H9 (cell line): Measurements from ENCODE around the gene PARD6B. TPM values are rescaled to one million over a fixed set of nuclear protein-coding genes. Genes with fewer than 3 reads are reported as not detected.

Experiments used
- DNase-seq: peaks from one replicate; pipeline ENCODE4 v3.0.0-alpha.2; 2017
- H2AFZ ChIP-seq: one replicate; pipeline ENCODE4 v1.6.1; 2013; ENCODE audit warnings: mild to moderate bottlenecking, low read length, control low read depth, moderate library complexity
- H2AK5ac ChIP-seq: 2 replicates; pipeline ENCODE4 v1.6.1; 2013; ENCODE audit warnings: low read length, control low read depth, mixed read lengths; ENCODE audit not compliant: insufficient read length
- H2BK120ac ChIP-seq: one replicate; pipeline ENCODE4 v1.6.1; 2013; ENCODE audit warnings: low read depth, mild to moderate bottlenecking, low read length, control low read depth, inconsistent platforms; ENCODE audit not compliant: poor library complexity, severe bottlenecking
- H2BK12ac ChIP-seq: 2 replicates; pipeline ENCODE4 v1.6.1; 2013; ENCODE audit warnings: low read length, control low read depth, mixed read lengths, low read depth; ENCODE audit not compliant: insufficient read length
- H2BK15ac ChIP-seq: 2 replicates; pipeline ENCODE4 v1.6.1; 2013; ENCODE audit warnings: low read depth, low read length, control low read depth
- H2BK20ac ChIP-seq: one replicate; pipeline ENCODE4 v1.6.1; 2013; ENCODE audit warnings: low read depth, mild to moderate bottlenecking, low read length, control low read depth, inconsistent platforms; ENCODE audit not compliant: poor library complexity, severe bottlenecking
- H2BK5ac ChIP-seq: 2 replicates; pipeline ENCODE4 v1.6.1; 2013; ENCODE audit warnings: low read length, control low read depth, mixed read lengths; ENCODE audit not compliant: insufficient read length
- H3K14ac ChIP-seq: 2 replicates; pipeline ENCODE4 v1.6.1; 2013; ENCODE audit warnings: low read length, control low read depth; ENCODE audit not compliant: insufficient read depth
- H3K18ac ChIP-seq: 2 replicates; pipeline ENCODE4 v1.6.1; 2013; ENCODE audit warnings: low read depth, mild to moderate bottlenecking, mixed read lengths, low read length, control low read depth; ENCODE audit not compliant: insufficient read length
- H3K23ac ChIP-seq: 2 replicates; pipeline ENCODE4 v1.6.1; 2013; ENCODE audit warnings: low read length, control low read depth, mixed read lengths, low read depth; ENCODE audit not compliant: insufficient read length
- H3K23me2 ChIP-seq: 2 replicates; pipeline ENCODE4 v1.6.1; 2013; ENCODE audit warnings: low read depth, mild to moderate bottlenecking, mixed read lengths, low read length, control low read depth; ENCODE audit not compliant: insufficient read length, poor library complexity, severe bottlenecking
- H3K27ac ChIP-seq: 2 replicates; pipeline ENCODE4 v1.5.1; 2013; ENCODE audit warnings: low read length, control low read depth, mixed read lengths, low read depth; ENCODE audit not compliant: insufficient read length
- H3K27me3 ChIP-seq: 2 replicates; pipeline ENCODE4 v1.6.1; 2013; ENCODE audit warnings: low read length, control low read depth, inconsistent platforms; ENCODE audit not compliant: insufficient read depth
- H3K4ac ChIP-seq: 2 replicates; pipeline ENCODE4 v1.6.1; 2013; ENCODE audit warnings: low read depth, mild to moderate bottlenecking, control low read depth, inconsistent platforms, low read length, moderate library complexity
- H3K4me1 ChIP-seq: 2 replicates; pipeline ENCODE4 v1.6.1; 2013; ENCODE audit warnings: low read length, control low read depth, inconsistent platforms; ENCODE audit not compliant: insufficient read depth
- H3K4me2 ChIP-seq: 2 replicates; pipeline ENCODE4 v1.6.1; 2013; ENCODE audit warnings: low read length, control low read depth, mixed read lengths; ENCODE audit not compliant: insufficient read length, insufficient read depth
- H3K56ac ChIP-seq: 2 replicates; pipeline ENCODE4 v1.6.1; 2013; ENCODE audit warnings: low read depth, mild to moderate bottlenecking, mixed read lengths, low read length, control low read depth; ENCODE audit not compliant: insufficient read length
- H3K79me1 ChIP-seq: 2 replicates; pipeline ENCODE4 v1.6.1; 2013; ENCODE audit warnings: low read depth, mild to moderate bottlenecking, moderate library complexity, low read length, control low read depth, inconsistent platforms; ENCODE audit not compliant: insufficient read depth, poor library complexity, severe bottlenecking
- H3K79me2 ChIP-seq: 2 replicates; pipeline ENCODE4 v1.6.1; 2013; ENCODE audit warnings: low read length, control low read depth, inconsistent platforms; ENCODE audit not compliant: insufficient read depth
- H3K9ac ChIP-seq: 2 replicates; pipeline ENCODE4 v1.6.1; 2013; ENCODE audit warnings: low read length, control low read depth, mixed read lengths; ENCODE audit not compliant: insufficient read length; ENCODE audit errors: extremely low read depth
- H3K9me3 ChIP-seq: one replicate; pipeline ENCODE4 v1.6.1; 2013; ENCODE audit warnings: low read depth, low read length, inconsistent platforms; ENCODE audit not compliant: control insufficient read depth
- H3T11ph ChIP-seq: one replicate; pipeline ENCODE4 v1.6.1; 2013; ENCODE audit warnings: mild to moderate bottlenecking, low read length, control low read depth, inconsistent platforms
- H4K20me1 ChIP-seq: one replicate; pipeline ENCODE4 v1.6.1; 2013; ENCODE audit not compliant: control insufficient read depth, insufficient read length, insufficient read depth
- H4K5ac ChIP-seq: 2 replicates; pipeline ENCODE4 v1.6.1; 2013; ENCODE audit warnings: low read depth, mild to moderate bottlenecking, mixed read lengths, low read length, control low read depth; ENCODE audit not compliant: insufficient read length
- H4K8ac ChIP-seq: replicated peaks from 2 replicates; pipeline ENCODE4 v1.6.1; 2013; ENCODE audit warnings: low read length, control low read depth, mixed read lengths, low read depth; ENCODE audit not compliant: insufficient read length
- H4K91ac ChIP-seq: 2 replicates; pipeline ENCODE4 v1.6.1; 2013; ENCODE audit warnings: low read depth, mild to moderate bottlenecking, moderate library complexity, mixed read lengths, low read length, control low read depth; ENCODE audit not compliant: insufficient read length
- H3K27ac Mint-ChIP-seq, 3 experiments: 2 replicates in 2 of 3; 3 replicates in 1 of 3; pipeline ENCODE4 v1.8.0; 2020 to 2021; ENCODE audit warnings: mixed read lengths in 3 of 3, mild to moderate bottlenecking in 1 of 3, moderate library complexity in 1 of 3
- H3K27me3 Mint-ChIP-seq: 2 replicates; pipeline ENCODE4 v1.8.0; 2021; ENCODE audit warnings: low read depth, mild to moderate bottlenecking, moderate library complexity, mixed read lengths
- H3K36me3 Mint-ChIP-seq, 3 experiments: 2 replicates in 2 of 3; 3 replicates in 1 of 3; pipeline ENCODE4 v1.8.0; 2020 to 2021; ENCODE audit warnings: low read depth in 3 of 3, mixed read lengths in 3 of 3; ENCODE audit not compliant: insufficient read depth in 1 of 3
- H3K4me1 Mint-ChIP-seq, 2 experiments: 2 replicates each; pipeline ENCODE4 v1.8.0; 2020; ENCODE audit warnings: mixed read lengths in 2 of 2
- H3K4me3 Mint-ChIP-seq, 2 experiments: 2 replicates in 1 of 2; 3 replicates in 1 of 2; pipeline ENCODE4 v1.8.0; 2020 to 2021; ENCODE audit warnings: mild to moderate bottlenecking in 2 of 2, mixed read lengths in 2 of 2, moderate library complexity in 1 of 2
- H3K9me3 Mint-ChIP-seq, 2 experiments: 2 replicates in 1 of 2; 3 replicates in 1 of 2; pipeline ENCODE4 v1.8.0; 2020; ENCODE audit warnings: mild to moderate bottlenecking in 2 of 2, mixed read lengths in 2 of 2, moderate library complexity in 1 of 2
- WGBS: extraction: QIAGEN DNeasy Blood & Tissue Kit; methylation state at CpG from one replicate; pipeline ENCODE4 v1.1.7; 2013; ENCODE audit warnings: missing lambda C conversion rate, low lambda C conversion rate, mixed read lengths; ENCODE audit not compliant: insufficient read length; ENCODE audit errors: extremely low coverage; 5-methylcytosine and 5-hydroxymethylcytosine counted together
- total RNA-seq: library from RNA; stranded (reverse); gene quantifications from 2 replicates; pipeline ENCODE4 v1.2.1, GENCODE V29; 2021
- TF ChIP-seq, protein P1 (sequence below): fragments of 200-600 bp; sonication (generic); conservative IDR thresholded peaks from 3 replicates; pipeline ENCODE4 v1.8.0; 2021; ENCODE audit warnings: antibody characterized with exemption, mild to moderate bottlenecking

PARD6B gene
- total RNA-seq, 1 experiment from 2014 or later: 27.4 TPM

DNA sequence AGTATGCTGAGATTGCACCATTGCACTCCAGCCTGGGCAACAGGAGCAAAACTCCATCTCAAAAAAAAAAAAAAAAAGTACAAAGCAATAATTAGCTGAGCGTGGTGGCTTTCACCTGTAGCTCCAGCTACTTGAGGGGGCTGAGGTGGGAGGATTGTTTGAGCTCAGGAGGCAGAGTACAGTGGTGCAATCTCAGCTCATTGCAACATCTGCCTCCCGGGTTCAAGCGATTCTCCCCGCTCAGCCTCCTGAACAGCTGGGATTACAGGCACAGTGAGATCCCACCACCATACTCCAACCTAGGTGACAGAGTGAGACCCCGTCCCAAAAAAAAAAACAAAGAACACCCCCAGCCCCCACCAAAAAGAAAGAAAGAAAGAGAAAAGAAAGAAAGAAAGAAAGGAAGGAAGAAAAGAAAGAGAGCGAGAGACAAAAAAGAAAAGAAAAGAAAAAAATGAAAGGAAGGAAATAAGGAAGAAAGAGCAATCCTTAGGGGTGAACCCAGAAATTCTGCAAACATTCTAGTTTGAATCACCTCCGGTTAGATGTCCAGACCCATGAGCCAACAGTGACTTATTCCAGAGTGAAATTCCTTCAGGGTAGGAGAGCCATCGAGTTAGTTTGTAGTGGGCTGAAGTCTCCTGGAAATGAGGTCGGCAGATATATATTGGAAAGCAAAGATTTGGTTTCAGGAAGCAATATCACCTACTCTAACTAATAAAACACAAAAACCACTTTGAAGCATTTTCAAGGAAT is 36.8 kb upstream of the PARD6B start:
- Histone ChIP-seq H2BK120ac (no peak overlapping the region), H4K8ac (no peak overlapping the region), H3K27ac (no peak overlapping the region), H2BK5ac (no peak overlapping the region), H3K14ac (no peak overlapping the region), H2BK20ac (no peak overlapping the region), H4K5ac (no peak overlapping the region), H3K9ac (no peak overlapping the region), H3K4me1 (peaks cover 3% of the 10 kb centered on the region; the same call in 1 of the 2 replicates), H3K27me3 (no peaks in the 10 kb centered on the region), H3K79me1 (no peaks in the 10 kb centered on the region), H3T11ph (no peak overlapping the region), H3K4me2 (no peak overlapping the region), H3K18ac (no peak overlapping the region), H3K4ac (no peak overlapping the region), H3K23ac (no peak overlapping the region), H2BK15ac (no peak overlapping the region), H4K20me1 (no peaks in the 10 kb centered on the region), H2AFZ (no peak overlapping the region), H3K23me2 (peaks cover 21% of the 10 kb centered on the region), H3K9me3 (no peaks in the 10 kb centered on the region), H2AK5ac (no peak overlapping the region), H4K91ac (no peak overlapping the region), H3K79me2 (no peaks in the 10 kb centered on the region), H2BK12ac (no peak overlapping the region), H3K56ac (no peak overlapping the region)
- Mint-ChIP-seq H3K4me1 (peaks cover 28 to 39% of the 10 kb centered on the region in 2 experiments), H3K4me3 (no peak overlapping the region), H3K27ac (no peak overlapping the region), H3K27me3 (peaks cover 22% of the 10 kb centered on the region), H3K36me3 (no peaks in the 10 kb centered on the region), H3K9me3 (no peaks in the 10 kb centered on the region)
- TF ChIP-seq, protein P1, sequence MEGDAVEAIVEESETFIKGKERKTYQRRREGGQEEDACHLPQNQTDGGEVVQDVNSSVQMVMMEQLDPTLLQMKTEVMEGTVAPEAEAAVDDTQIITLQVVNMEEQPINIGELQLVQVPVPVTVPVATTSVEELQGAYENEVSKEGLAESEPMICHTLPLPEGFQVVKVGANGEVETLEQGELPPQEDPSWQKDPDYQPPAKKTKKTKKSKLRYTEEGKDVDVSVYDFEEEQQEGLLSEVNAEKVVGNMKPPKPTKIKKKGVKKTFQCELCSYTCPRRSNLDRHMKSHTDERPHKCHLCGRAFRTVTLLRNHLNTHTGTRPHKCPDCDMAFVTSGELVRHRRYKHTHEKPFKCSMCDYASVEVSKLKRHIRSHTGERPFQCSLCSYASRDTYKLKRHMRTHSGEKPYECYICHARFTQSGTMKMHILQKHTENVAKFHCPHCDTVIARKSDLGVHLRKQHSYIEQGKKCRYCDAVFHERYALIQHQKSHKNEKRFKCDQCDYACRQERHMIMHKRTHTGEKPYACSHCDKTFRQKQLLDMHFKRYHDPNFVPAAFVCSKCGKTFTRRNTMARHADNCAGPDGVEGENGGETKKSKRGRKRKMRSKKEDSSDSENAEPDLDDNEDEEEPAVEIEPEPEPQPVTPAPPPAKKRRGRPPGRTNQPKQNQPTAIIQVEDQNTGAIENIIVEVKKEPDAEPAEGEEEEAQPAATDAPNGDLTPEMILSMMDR: no peak
- DNase-seq: no peak
- no CpG with 5 or more reads among the region's 9 CpGs for WGBS
